Activated CD8-positive, alpha-beta T cell treated with anti-CD3 and anti-CD28 coated beads, Interleukin-2, amount 10 ng/mL, durations not matched to agents 7 days and 5 days (primary cell): ENCODE data around the gene POP4. TPM values are rescaled to one million over a fixed set of nuclear protein-coding genes. Genes with fewer than 3 reads are reported as not detected.

ENCODE experiments used
- ATAC-seq: fragments of 150-1000 bp; cut with Tn5 transposase; one replicate; pipeline ENCODE4 v1.10.0; 2021; ENCODE audit warnings: moderate library complexity
- CTCF ChIA-PET: fragments of 350-600 bp; sonication (Branson Sonifier 250); formaldehyde crosslinking; loops from one replicate; lab custom pipeline; 2021; ENCODE audit warnings: antibody characterized with exemption; lab: Charles Lee
- POLR2A ChIA-PET: fragments of 350-600 bp; sonication (Branson Sonifier 250); formaldehyde crosslinking; loops from one replicate; lab custom pipeline; 2021; ENCODE audit warnings: antibody characterized with exemption; lab: Charles Lee
- DNase-seq: peaks from one replicate; pipeline ENCODE4 v3.0.0-alpha.2; 2020
- H3K27ac Mint-ChIP-seq: one replicate; pipeline ENCODE4 v1.8.0; 2021; ENCODE audit warnings: mild to moderate bottlenecking, mixed read lengths
- H3K27me3 Mint-ChIP-seq: one replicate; pipeline ENCODE4 v1.8.0; 2021; ENCODE audit warnings: low read depth, mixed read lengths
- H3K36me3 Mint-ChIP-seq: one replicate; pipeline ENCODE4 v1.8.0; 2021; ENCODE audit warnings: low read depth, mixed read lengths
- H3K4me1 Mint-ChIP-seq: one replicate; pipeline ENCODE4 v1.8.0; 2021; ENCODE audit warnings: low read depth, mixed read lengths
- H3K4me3 Mint-ChIP-seq: one replicate; pipeline ENCODE4 v1.8.0; 2021; ENCODE audit warnings: mild to moderate bottlenecking, mixed read lengths
- H3K9me3 Mint-ChIP-seq: one replicate; pipeline ENCODE4 v1.8.0; 2022; ENCODE audit warnings: mixed read lengths; ENCODE audit not compliant: insufficient read depth
- total RNA-seq, 2 experiments: library from RNA; stranded (reverse); gene quantifications; one replicate each; pipeline ENCODE4 v1.2.3, GENCODE V29; 2021

POP4 gene
- total RNA-seq, 2 experiments from 2014 or later, result 101 to 103 TPM

DNA sequence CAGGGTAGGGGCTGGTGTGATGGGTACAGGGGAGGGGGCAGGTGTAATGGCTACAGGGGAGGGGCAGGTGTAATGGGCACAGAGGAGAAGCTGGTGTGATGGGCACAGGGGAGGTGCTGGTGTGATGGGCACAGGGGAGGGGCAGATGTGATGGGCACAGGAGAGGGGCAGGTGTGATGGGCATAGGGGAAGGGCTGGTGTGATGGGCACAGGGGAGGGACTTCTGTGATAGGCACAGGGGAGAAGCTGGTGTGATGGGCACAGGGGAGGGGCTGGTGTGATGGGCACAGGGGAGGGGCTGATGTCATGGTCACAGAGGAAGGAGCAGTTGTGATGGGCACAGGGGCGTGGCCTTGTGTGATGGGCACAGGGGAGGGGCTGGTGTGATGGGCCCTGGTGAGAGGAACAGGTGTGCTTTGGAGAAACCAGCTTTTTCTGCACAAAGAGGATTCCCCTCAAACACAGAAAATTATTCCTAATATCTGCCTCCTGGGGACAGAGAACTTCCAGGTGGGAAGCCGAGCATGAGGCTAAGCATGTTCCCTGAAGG is 38.6 kb upstream of the POP4 start:
- POLR2A ChIA-PET, result no interaction called here
- H3K27me3 Mint-ChIP-seq, result peaks cover 8% of the 10 kb centered on the region
- no peak overlapping the region for H3K4me3 Mint-ChIP-seq
- no peaks in the 10 kb centered on the region for H3K36me3 Mint-ChIP-seq
- H3K27ac Mint-ChIP-seq, result no peak overlapping the region
- ATAC-seq (no peak), DNase-seq (no peak)
- peaks cover 3% of the 10 kb centered on the region for H3K4me1 Mint-ChIP-seq
- CTCF ChIA-PET, result no interaction called here
- H3K9me3 Mint-ChIP-seq, result no peaks in the 10 kb centered on the region

DNA sequence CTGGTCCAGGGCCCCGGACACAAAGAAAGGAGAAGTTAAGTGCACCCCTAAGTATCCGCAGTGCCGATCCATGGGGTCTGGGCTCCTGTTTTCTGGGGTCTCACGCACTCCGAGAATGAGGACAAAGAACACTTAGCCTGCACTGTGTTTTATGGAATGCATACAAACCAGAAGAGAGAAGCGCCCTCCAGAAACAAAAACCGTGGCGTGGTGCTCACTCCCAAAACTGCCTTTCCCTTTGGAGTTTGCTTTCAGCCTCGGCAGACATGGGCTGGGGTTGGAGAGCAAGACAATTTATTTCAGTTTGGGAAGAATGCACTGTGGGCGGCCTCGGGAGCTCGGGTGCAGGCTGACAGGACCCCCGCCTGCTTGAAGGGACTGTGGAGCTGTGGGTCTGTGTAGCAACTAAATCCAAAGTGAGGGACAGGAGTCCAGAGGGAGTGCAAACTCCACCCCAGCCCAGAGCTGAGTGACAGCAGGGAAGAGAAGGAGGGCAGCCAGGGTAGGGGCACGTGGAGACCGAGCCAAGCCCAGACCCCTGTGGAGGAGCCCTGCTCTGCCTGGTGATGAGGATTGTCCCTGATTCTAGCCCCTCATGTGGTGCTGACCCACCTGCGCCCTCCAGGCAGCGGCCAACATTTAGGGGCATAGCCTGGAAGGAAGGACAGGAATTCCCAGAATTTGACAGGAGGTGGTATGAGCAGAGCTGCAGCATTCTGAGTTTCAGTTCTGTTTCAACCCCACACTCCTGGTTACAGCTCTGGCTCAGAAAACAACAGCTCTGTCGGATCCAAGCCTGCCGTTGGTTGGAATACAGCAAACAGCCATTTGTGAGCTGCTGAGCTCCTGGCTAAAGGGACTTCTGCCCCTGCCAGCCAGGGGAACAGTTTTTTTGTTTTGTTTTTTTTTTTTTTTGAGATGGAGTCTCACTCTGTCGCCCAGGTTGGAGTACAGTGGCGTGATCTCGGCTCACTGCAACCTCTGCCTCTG is 37.8 kb upstream of the POP4 start:
- DNase-seq, result no peak
- no peak overlapping the region for H3K4me3 Mint-ChIP-seq
- no peak overlapping the region for H3K27ac Mint-ChIP-seq
- no peaks in the 10 kb centered on the region for H3K36me3 Mint-ChIP-seq
- no peak for ATAC-seq
- peaks cover 3% of the 10 kb centered on the region for H3K4me1 Mint-ChIP-seq
- ChIA-PET POLR2A (no interaction called here), CTCF (no interaction called here)
- no peaks in the 10 kb centered on the region for H3K9me3 Mint-ChIP-seq
- H3K27me3 Mint-ChIP-seq, result peaks cover 11% of the 10 kb centered on the region

DNA sequence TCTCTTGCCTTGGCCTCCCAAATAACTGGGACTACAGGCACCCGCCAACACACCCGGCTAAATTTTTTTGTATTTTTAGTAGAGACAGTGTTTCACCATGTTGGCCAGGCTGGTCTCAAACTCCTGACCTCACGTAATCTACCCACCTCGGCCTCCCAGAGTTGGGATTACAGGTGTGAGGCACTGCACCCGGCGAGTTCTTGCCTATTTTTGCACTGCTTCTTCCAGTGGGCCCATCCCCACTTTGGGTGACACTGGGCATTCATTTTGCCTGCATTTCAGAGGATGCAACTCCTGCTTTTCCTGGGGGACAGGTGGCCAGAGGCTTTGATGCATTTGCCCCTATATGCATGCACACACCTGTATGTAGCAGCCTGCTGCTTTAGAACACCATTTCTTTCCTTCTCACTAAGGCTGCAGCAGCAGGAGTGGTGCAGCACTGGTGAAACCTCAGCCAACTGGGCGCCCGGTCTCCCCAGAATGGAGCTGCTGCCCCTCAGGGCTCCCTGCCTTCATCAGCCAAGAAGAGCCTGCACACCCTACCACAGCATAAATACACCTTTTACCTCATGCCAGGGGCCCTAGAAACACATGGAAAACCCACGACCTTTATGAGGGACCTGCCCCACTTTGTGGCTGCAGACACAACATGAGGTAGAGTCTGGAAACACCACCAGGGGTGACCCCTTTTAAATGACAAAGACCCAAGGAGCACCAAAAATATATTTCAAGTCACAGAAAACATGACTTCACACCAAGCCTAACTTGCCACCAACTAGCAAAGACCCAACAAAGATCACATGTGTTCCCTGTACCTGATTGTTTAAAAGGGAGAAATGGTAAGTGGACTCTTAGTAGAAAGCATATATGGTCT is 36.8 kb upstream of the POP4 start:
- H3K4me3 Mint-ChIP-seq, result no peak overlapping the region
- no peak overlapping the region for H3K27ac Mint-ChIP-seq
- DNase-seq (no peak), ATAC-seq (no peak)
- POLR2A ChIA-PET, result no interaction called here
- no peaks in the 10 kb centered on the region for H3K9me3 Mint-ChIP-seq
- CTCF ChIA-PET, result no interaction called here
- H3K36me3 Mint-ChIP-seq, result no peaks in the 10 kb centered on the region
- H3K4me1 Mint-ChIP-seq, result peaks cover 3% of the 10 kb centered on the region
- H3K27me3 Mint-ChIP-seq, result peaks cover 15% of the 10 kb centered on the region

DNA sequence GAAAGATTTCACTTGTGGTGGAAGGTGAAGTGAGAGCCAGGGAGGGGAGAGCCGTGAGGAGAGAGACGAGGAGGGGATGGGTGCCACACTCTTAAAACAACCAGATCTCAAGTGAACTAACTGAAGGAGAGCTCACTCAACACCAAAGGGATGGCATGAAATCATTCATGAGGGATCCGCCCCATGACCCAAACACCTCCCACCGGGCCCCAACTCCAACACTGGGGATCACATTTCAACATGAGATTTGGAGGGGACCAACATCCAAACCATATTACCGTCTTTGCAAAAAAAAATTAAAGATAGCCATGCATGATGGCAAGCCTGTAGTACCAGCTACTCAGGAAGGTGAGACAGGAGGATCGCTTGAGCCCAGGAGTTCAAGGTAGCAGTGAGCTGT is 34.9 kb upstream of the POP4 start:
- Mint-ChIP-seq H3K4me3 (no peak overlapping the region), H3K36me3 (no peaks in the 10 kb centered on the region), H3K4me1 (no peaks in the 10 kb centered on the region), H3K27me3 (peaks cover 24% of the 10 kb centered on the region), H3K9me3 (no peaks in the 10 kb centered on the region), H3K27ac (no peak overlapping the region)
- CTCF ChIA-PET, result no interaction called here
- DNase-seq (no peak), ATAC-seq (no peak)
- POLR2A ChIA-PET, result no interaction called here

DNA sequence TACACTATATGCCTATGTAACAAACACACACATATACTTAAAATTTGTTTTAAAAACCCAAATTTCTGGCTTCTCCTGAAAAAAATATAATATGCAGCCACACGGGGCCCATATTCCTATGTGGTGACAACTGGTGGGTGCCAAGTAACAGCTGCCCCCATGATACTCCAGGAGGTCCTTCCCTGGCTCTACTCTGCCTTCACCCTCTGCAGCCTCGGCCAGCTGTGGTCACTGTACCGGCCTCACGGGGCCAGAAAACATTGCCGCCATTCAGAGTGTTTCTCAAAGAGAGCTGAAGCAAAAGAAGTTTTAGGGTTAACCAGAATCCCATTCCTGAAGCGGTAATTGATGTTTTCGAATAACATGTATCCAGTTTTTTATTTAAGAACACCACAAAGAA is 32.6 kb upstream of the POP4 start:
- peaks cover 34% of the 10 kb centered on the region for H3K27me3 Mint-ChIP-seq
- no peak overlapping the region for H3K27ac Mint-ChIP-seq
- no peaks in the 10 kb centered on the region for H3K36me3 Mint-ChIP-seq
- DNase-seq (no peak), ATAC-seq (no peak)
- H3K4me3 Mint-ChIP-seq, result no peak overlapping the region
- ChIA-PET CTCF (no interaction called here), POLR2A (no interaction called here)
- H3K4me1 Mint-ChIP-seq, result no peaks in the 10 kb centered on the region
- no peaks in the 10 kb centered on the region for H3K9me3 Mint-ChIP-seq

DNA sequence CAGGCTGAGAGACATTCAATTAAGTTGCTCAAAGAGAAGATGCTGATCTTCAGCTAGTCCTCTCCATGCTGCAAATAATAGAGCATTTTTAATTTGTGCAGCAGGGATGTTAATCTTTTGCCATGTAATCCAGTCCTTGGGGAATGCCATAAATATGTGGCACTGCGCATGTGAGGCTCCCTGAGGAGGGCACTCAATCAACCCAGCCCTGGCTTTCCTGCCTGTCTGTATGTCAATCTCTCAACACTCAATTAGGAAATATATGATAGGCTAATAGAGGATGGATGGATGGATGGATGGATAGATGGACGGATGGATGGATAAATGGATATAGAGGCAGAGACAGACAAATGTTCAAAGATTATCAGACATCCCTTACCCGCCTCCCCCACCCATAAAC is 31.6 kb upstream of the POP4 start:
- CTCF ChIA-PET, result no interaction called here

DNA sequence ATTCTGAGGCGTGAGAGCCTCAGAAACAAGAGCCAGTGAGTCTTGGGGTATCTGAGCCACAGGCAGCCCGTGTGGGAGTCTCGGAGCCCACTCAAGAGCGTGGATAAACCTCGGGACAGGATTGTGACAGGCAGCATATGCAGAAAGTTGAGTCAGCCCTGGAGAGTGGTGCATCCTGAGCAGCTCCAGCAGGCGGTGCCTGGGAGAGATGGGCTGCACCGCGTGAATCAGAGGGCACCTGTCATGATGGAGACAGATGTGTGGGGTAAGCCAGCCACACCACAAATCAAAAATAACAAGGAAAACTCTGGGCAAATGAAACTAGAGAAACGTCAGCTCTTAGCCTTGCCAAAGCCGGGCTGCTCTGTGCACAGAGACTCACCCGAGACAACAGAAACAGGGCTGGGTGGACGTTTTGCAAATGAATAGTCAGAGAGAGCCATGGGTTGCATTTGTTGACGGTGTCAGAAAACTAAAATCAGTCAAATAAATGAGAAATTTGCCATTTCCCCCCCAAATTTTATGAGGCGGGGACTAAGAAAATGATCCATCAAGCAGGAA is 30.0 kb upstream of the POP4 start:
- CTCF ChIA-PET, result interaction anchor here (1.0 kb wide), 1 partner anchor 21 kb away, joined by 3 read pairs; no protein-coding TSS in a partner anchor
- DNase-seq, result no peak
- Mint-ChIP-seq H3K27me3 (peaks cover 39% of the 10 kb centered on the region), H3K27ac (no peak overlapping the region), H3K4me3 (no peak overlapping the region), H3K9me3 (no peaks in the 10 kb centered on the region), H3K36me3 (no peaks in the 10 kb centered on the region), H3K4me1 (no peaks in the 10 kb centered on the region)
- POLR2A ChIA-PET, result interaction anchor here (1.2 kb wide), 1 partner anchor 8 kb away, joined by 3 read pairs; no protein-coding TSS in a partner anchor
- ATAC-seq, result no peak

More for the DNA sequence above, 31.6 kb upstream of the POP4 start:
- ATAC-seq (no peak), DNase-seq (no peak)
- no peak overlapping the region for H3K27ac Mint-ChIP-seq
- H3K36me3 Mint-ChIP-seq, result no peaks in the 10 kb centered on the region
- H3K27me3 Mint-ChIP-seq, result peaks cover 36% of the 10 kb centered on the region
- POLR2A ChIA-PET, result no interaction called here
- H3K9me3 Mint-ChIP-seq, result no peaks in the 10 kb centered on the region
- no peak overlapping the region for H3K4me3 Mint-ChIP-seq
- H3K4me1 Mint-ChIP-seq, result no peaks in the 10 kb centered on the region

DNA sequence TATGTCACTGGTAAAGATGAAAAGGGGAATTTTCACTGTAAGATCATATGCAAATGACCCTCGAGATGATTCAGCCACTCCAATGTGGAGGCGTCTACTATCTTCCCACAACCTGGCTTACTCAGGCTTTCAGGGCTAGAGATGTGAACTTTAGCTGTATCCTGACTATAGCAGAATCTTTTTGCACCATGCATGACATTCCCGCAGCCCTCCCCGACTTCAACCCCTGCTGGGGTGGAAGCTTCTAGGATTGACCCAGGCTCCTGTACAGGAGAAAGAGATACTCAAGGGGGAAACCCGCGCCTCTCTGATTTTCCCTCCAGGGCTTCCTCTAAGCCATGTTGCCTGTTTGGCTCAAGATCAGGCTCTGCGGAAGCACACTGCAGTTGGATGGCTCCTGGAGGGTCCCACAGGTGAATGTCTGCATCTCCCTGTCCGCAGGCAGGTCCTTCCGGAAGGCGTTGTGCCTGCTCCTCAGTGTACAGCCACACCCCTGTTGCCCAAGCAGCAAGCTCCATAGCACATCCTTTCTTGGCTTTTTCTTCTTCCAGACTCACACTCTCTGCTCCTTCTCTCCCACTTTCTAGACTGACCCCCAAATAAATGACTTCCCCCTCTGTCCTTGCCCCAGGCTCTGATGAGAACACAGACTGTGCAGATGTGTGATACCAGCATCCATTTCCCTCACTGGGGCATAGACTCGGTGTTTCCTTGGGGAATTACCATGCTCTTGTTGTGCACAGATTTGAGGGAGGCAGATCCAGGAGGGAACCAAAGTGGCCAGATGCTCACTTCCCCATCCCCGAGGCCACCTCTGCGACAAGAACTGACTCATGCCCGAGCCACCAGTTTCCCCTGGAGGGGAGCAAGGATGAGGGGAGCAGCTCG is 29.1 kb upstream of the POP4 start:
- Mint-ChIP-seq H3K36me3 (no peaks in the 10 kb centered on the region), H3K4me1 (no peaks in the 10 kb centered on the region), H3K27ac (no peak overlapping the region), H3K4me3 (no peak overlapping the region), H3K9me3 (no peaks in the 10 kb centered on the region), H3K27me3 (peaks cover 37% of the 10 kb centered on the region)
- CTCF ChIA-PET, result interaction anchor here (1.0 kb wide), 1 partner anchor 21 kb away, joined by 3 read pairs; no protein-coding TSS in a partner anchor
- ATAC-seq (no peak), DNase-seq (no peak)
- POLR2A ChIA-PET, result no interaction called here

DNA sequence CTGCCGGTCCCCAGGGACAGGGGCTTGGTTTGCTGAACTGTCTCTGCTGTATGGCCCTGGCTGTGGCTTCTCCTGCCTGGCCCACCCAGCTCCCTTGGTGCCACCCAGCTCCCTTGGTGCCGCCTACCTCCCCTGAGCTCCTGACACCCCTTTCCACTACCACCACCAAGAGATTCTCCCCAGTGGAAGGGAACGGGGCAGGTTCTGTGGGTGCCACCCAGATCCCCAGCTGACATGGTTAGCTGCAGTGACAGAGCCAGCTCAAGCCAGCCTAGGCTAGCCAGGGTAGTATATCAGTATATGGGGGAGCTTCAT is 28.5 kb upstream of the POP4 start:
- Mint-ChIP-seq H3K36me3 (no peaks in the 10 kb centered on the region), H3K4me3 (no peak overlapping the region), H3K4me1 (no peaks in the 10 kb centered on the region), H3K9me3 (no peaks in the 10 kb centered on the region), H3K27ac (no peak overlapping the region), H3K27me3 (peaks cover 35% of the 10 kb centered on the region)
- POLR2A ChIA-PET, result no interaction called here
- ATAC-seq, result no peak
- CTCF ChIA-PET, result no interaction called here
- no peak for DNase-seq

DNA sequence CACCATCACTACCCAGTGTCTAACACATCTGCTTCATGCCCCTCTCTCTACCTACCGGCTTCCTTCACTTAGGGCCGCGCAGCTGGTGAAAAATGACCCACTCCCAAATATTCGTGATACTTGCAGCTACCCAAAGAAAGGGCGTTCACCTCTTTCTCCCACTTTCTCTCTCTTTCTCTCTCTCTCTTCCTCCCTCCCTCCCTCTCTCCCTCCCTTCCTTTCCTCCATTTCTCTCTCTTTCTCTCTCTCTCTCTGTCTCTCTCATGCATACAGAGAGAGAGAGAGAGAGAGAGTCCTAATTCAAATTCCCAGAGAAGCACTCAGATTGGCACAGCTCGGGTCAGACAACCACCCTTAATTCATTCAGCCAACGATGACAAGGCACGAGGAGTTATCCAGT is 27.7 kb upstream of the POP4 start:
- CTCF ChIA-PET, result no interaction called here
- Mint-ChIP-seq H3K4me3 (no peak overlapping the region), H3K9me3 (no peaks in the 10 kb centered on the region), H3K4me1 (no peaks in the 10 kb centered on the region), H3K27me3 (peaks cover 32% of the 10 kb centered on the region), H3K36me3 (no peaks in the 10 kb centered on the region), H3K27ac (no peak overlapping the region)
- DNase-seq (no peak), ATAC-seq (no peak)
- POLR2A ChIA-PET, result no interaction called here

DNA sequence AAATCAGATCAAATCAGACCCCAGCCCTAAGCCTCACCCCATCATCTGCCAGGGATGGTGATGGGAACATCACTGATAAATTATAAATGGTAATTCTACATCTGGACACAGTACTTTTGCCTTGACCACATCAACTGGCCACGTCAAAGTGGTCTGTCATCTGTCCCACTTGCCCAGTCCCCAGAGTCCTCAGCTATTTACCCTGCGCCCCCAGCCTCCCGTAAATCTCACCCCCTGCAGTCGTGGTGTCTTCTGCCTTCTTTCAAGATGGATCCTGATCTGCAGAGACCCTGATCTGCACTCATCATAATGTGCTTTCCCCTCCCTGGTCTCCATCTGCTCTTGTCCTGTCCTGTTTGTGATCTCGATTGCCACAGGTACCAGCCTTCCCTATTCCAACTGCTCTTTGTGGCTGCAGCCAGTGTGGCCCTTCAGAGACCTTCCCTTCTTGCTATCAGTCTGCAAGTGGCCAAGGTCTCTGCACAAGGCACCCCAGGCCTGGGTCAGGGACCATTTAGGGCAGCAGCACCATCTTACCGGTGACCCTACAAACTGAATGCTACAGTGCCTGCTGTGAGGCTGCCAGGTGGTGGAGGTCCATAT is 26.7 kb upstream of the POP4 start:
- ATAC-seq (no peak), DNase-seq (no peak)
- peaks cover 30% of the 10 kb centered on the region for H3K27me3 Mint-ChIP-seq
- H3K9me3 Mint-ChIP-seq, result no peaks in the 10 kb centered on the region
- H3K36me3 Mint-ChIP-seq, result no peaks in the 10 kb centered on the region
- H3K27ac Mint-ChIP-seq, result no peak overlapping the region
- no peaks in the 10 kb centered on the region for H3K4me1 Mint-ChIP-seq
- ChIA-PET POLR2A (no interaction called here), CTCF (no interaction called here)
- no peak overlapping the region for H3K4me3 Mint-ChIP-seq
